ENCODE measurements around the gene LNPEP. TPM values are rescaled to one million over a fixed set of nuclear protein-coding genes. Genes with fewer than 3 reads are reported as not detected.
A peak's percentile ranks its signal among the peaks of the same experiment; 100 is the strongest.

LNPEP gene
- total RNA-seq, 1 donor from 2014 or later = 24.2 TPM

DNA sequence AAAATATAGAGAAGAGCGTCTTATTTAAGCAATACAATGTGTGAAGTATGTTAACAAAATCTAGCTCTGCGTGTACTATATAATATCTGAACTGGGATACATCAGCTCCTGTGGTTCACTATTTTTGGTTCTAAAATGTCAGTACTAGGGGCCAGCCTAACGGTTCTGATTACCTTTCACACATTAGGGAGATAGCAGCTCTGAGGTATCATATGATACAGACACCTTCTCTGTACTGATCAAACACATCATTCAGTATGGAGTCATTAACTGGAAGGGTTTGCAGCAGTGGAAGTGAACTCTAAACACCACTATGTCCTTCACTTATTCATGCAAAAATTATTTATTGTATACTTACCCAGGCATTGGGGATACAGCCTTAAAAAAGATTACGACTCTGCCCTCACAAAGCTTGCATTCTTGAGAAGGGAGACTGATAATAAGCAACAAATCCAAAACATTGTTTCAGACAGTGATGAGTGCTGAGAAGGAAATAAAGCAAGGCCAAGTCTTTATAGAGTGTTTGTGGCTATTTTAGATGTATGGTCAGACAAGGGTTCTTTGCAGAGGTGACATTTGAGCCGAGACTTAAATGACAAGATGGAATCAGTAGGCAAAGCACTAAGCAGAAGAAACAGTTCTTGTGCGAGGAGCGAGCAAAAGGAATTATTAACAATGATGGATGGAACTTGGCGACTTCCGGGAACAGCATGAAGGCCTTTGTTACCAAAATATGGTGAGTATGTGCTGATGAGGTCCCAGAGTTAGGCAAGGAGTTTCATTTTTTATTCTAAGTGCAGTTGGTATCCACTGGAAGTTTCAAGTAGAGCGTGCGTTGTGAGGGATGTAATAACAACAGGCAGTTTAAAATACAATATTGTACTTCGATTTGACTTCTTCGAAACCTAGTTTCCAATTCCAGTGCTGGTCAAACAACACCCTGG lies 1.8 kb upstream of the LNPEP start:
- H3K27ac Mint-ChIP-seq = peak overlapping the region; percentile 99
- no peak for DNase-seq (ENCODE audit: low spot score, unreplicated experiment)
- no peaks in the 10 kb centered on the region for H3K9me3 Mint-ChIP-seq (ENCODE audit: low read depth)
- no peaks in the 10 kb centered on the region for H3K27me3 Mint-ChIP-seq
- H3K4me3 Mint-ChIP-seq (ENCODE audit: low read depth) = peak overlapping the region; percentile 94
- peaks cover 24% of the 10 kb centered on the region for H3K4me1 Mint-ChIP-seq (ENCODE audit: low read depth)
- TF ChIP-seq, protein P1, sequence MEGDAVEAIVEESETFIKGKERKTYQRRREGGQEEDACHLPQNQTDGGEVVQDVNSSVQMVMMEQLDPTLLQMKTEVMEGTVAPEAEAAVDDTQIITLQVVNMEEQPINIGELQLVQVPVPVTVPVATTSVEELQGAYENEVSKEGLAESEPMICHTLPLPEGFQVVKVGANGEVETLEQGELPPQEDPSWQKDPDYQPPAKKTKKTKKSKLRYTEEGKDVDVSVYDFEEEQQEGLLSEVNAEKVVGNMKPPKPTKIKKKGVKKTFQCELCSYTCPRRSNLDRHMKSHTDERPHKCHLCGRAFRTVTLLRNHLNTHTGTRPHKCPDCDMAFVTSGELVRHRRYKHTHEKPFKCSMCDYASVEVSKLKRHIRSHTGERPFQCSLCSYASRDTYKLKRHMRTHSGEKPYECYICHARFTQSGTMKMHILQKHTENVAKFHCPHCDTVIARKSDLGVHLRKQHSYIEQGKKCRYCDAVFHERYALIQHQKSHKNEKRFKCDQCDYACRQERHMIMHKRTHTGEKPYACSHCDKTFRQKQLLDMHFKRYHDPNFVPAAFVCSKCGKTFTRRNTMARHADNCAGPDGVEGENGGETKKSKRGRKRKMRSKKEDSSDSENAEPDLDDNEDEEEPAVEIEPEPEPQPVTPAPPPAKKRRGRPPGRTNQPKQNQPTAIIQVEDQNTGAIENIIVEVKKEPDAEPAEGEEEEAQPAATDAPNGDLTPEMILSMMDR (IDR thresholded peaks at IDR 0.05; ENCODE audit: unreplicated experiment) = no peak
- no peaks in the 10 kb centered on the region for H3K36me3 Mint-ChIP-seq (ENCODE audit: insufficient read depth)

DNA sequence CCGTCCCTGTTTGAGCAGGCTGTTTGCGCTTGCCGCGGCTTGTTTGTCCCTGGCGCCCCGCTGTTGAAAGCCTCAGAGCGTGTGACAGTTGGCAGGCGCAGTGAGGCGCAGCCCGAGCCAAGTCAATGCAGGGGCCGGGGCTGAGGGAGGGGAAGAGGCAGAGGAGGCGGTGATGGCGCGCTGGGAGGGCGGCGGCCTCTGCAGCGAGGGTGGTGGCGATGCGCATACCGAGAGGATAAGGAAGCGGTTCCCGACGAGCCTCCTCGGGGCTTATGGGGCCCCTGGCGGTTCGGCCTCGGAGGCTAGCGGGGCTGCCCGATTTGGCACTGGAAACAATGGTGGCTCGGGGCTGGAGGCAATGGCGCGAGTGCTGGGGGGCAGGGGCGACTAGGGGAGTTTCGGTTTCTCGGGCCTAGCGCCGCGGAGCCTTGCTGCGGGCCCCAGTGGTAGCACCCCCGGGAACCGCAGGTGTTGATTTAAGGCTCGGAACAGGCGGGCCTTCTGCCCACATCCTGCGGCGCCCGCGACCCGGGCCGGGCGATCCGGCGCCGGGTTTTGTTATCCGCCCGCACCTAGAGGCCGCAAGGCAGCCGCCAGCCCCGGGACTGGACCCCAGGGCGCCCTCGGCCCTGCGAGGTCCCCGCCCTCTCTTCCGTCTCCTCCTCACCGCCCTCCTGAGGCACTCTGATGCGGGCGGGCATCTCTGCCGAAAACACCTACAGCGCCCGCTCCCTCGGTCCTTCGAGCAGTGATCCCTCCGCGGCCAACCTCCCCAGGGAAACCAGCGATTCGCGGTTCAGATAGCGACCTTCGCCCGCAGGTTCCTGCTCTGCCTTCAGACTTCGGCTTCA lies 947 bp upstream of the LNPEP start:
- H3K9me3 Mint-ChIP-seq (ENCODE audit: low read depth) = no peaks in the 10 kb centered on the region

DNA sequence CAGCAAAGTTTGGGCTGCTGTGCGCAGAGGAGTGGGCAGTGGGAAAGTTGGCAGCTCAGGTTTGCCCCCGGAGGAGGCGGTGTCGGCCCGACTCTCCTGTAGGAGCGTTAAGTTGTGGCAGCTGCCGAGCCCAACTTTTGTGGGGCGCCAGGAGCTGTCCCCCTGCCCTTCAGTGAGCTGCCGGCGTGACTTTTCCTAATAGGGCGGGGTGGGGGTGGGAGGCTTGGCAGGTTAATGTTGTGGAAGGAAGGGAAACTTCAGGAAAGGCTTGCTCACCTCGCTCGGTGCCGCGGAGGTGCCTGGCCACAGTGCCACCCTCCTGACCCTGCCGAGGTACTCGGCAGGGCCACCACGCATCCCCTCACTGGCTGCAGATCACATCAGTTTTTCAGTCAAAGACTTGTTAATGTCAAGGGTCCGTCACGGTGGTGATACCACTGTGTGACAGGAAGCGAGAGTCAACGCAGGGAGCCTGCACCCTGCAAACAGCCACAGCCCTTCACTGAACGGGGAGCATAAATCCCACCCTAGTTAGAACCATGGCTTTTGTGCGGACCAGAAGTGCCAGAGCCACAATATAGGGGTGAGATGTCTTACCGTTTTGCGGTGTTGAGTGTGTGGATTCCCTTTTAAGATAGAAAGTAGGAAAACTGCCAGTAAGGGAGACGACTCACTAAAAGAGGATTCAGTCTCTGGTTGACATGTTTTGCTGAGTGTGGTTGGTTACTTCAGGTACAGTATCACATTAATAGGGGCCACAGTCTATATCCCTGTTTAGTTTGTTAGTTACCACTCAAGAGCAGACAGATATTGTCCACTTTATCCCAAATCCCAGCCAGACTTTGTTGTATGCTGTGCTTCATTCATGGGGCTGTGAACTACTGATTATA lies 796 bp downstream of the LNPEP start:
- DNase-seq (ENCODE audit: low spot score, unreplicated experiment) = peak; percentile 28
- Mint-ChIP-seq H3K27ac (peak overlapping the region; percentile 84), H3K4me1 (ENCODE audit: low read depth) (peaks cover 21% of the 10 kb centered on the region), H3K9me3 (ENCODE audit: low read depth) (no peaks in the 10 kb centered on the region), H3K27me3 (no peaks in the 10 kb centered on the region), H3K36me3 (ENCODE audit: insufficient read depth) (peaks cover 2% of the 10 kb centered on the region), H3K4me3 (ENCODE audit: low read depth) (peak overlapping the region; percentile 94)
- TF ChIP-seq, protein P1 (IDR thresholded peaks at IDR 0.05; ENCODE audit: unreplicated experiment) = peak; percentile 24

More for the DNA sequence above, 947 bp upstream of the LNPEP start:
- DNase-seq (ENCODE audit: low spot score, unreplicated experiment) = peak; percentile 88
- Mint-ChIP-seq H3K4me3 (ENCODE audit: low read depth) (peak overlapping the region; percentile 94), H3K36me3 (ENCODE audit: insufficient read depth) (no peaks in the 10 kb centered on the region), H3K27me3 (no peaks in the 10 kb centered on the region), H3K4me1 (ENCODE audit: low read depth) (peaks cover 24% of the 10 kb centered on the region), H3K27ac (peak overlapping the region; percentile 99)
- TF ChIP-seq, protein P1 (IDR thresholded peaks at IDR 0.05; ENCODE audit: unreplicated experiment) = peak; percentile 29

DNA sequence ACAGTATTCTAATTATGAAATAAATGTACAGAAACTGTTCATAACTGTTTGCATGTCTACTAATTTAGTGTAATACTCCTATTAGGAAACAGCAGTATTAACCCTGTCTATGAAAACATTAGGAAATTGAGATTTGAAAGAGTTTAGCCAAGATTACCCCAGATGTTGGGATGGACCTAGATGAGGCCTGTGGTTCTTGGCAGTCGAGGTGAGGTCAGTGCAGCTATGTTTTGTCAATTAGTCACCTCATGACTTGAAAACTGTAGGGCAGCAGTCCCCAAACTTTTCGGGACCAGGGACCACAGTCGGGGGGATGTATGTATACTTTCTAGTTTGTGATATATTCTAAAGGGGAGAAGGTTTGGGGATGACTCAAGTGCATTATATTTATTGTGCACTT lies 4.7 kb downstream of the LNPEP start:
- no peak overlapping the region for H3K4me3 Mint-ChIP-seq (ENCODE audit: low read depth)

More for the DNA sequence above, 4.7 kb downstream of the LNPEP start:
- no peak for DNase-seq (ENCODE audit: low spot score, unreplicated experiment)
- TF ChIP-seq, protein P1 (IDR thresholded peaks at IDR 0.05; ENCODE audit: unreplicated experiment) = no peak
- no peaks in the 10 kb centered on the region for H3K27me3 Mint-ChIP-seq
- peaks cover 3% of the 10 kb centered on the region for H3K36me3 Mint-ChIP-seq (ENCODE audit: insufficient read depth)
- H3K4me1 Mint-ChIP-seq (ENCODE audit: low read depth) = peaks cover 9% of the 10 kb centered on the region
- H3K27ac Mint-ChIP-seq = no peak overlapping the region
- H3K9me3 Mint-ChIP-seq (ENCODE audit: low read depth) = no peaks in the 10 kb centered on the region
